ENCODE measurements around the gene MAP1LC3A.

MAP1LC3A gene

GRCh38 chr20:34549929-34550305 is 8.6 kb upstream of the MAP1LC3A start:
- DNase-seq: no peak

DNA sequence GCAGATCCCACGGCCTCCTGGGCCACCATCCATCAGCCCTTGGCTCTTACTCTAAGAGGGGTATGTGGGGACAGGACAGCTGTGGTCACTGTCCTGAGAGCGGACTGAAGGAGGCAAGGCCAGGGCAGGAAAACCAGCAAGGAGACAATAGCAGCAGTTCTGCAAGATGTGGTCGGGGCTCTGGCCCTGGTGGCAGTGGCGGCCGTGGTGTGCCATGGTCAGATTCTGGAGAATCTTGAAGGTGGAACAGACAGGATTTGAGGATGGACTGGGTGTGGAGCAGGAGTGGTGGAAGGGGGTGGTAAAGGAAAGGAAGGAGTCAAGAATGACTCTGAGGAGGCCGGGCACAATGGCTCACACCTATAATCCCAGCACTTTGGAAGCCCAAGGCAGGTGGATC is 5.9 kb upstream of the MAP1LC3A start:
- DNase-seq: no peak

GRCh38 chr20:34553366-34553867 is 5.1 kb upstream of the MAP1LC3A start:
- no peak for DNase-seq

DNA sequence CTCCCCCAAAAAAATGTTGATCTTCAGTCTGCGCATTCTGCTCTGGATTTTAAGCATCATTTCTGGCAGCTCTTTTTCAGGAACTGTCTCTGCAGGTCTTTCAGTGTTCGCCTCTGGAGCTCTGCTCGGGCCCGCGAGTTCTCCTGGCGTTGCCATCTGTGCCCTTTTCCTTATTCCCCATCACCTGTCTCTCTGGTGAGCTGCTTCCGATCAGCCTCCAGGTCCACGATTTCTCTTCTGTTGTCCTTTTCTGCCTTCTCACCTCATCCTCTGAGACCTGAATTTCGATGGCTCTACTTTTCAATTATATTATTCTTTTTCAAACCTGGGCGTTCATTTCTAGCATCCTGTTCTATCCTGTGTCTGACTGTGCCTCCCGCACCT is 590 bp upstream of the MAP1LC3A start:
- no peak for DNase-seq

- no peak for DNase-seq
These were observed 1.0 kb downstream of the MAP1LC3A start for GRCh38 chr20:34559311-34560140.

- no peak for DNase-seq
These were observed 1.6 kb downstream of the MAP1LC3A start for GRCh38 chr20:34560141-34560523.

DNA sequence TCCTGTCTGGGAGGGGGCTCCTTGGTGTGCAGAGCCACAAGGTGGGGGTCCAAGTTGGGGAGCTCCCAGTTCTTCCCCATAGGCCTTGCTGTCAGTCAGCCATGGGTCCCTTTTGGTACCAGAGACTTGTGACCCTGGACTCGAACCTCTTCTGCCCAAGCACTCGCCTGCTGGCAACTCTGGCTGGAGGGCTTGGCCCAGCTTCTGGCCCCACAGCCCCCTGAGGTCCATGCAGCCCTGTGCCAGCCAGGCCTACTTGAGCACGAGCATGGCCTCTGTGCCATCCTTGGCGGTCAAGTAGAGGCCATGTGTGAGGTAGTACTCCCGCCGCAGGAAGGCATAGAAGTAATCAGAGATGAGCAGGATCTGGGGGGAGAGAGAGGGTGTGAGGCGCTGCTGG is 2.1 kb downstream of the MAP1LC3A start:
- DNase-seq: no peak

DNA sequence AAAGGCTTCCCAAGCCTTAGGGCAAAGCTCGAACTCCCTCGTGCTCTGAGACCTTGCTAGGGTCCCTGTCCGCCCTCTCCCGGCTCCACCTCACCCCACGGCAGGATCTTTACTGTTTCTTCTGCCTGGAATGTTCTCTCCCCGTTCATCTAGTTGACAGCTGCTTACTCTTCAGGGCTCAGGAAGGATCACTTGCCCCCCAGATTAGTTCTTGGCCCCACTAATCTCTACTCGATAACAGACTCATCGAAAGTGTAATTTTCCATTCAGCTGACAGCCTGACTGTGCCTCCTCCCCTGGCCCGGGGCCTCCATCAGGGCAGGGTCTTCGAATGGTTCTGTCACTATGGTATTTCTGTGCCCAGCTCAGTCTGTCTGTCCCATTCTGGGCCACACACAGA is 3.1 kb downstream of the MAP1LC3A start:
- no peak for DNase-seq

DNA sequence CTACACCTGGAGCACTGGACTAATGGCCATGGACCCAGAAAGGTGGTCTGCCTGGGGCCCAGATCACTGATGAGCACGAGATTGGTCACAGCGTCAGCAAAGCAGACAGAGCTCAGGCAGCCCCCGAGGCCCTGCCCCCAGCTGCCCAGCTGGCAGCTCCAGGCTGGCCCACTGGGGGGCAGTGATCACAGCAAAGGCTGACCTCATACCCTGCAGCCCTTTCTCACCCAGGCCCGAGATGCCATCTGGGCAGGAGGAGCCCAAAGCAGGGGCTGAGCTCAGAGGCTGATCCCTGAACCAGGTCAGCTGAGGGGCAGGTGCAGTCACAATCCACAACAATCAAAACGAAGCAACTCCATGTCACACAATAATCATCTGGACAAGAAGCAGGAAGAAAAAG is 4.1 kb downstream of the MAP1LC3A start:
- no peak for DNase-seq

GRCh38 chr20:34564833-34565232 is 6.3 kb downstream of the MAP1LC3A start:
- DNase-seq: no peak

DNA sequence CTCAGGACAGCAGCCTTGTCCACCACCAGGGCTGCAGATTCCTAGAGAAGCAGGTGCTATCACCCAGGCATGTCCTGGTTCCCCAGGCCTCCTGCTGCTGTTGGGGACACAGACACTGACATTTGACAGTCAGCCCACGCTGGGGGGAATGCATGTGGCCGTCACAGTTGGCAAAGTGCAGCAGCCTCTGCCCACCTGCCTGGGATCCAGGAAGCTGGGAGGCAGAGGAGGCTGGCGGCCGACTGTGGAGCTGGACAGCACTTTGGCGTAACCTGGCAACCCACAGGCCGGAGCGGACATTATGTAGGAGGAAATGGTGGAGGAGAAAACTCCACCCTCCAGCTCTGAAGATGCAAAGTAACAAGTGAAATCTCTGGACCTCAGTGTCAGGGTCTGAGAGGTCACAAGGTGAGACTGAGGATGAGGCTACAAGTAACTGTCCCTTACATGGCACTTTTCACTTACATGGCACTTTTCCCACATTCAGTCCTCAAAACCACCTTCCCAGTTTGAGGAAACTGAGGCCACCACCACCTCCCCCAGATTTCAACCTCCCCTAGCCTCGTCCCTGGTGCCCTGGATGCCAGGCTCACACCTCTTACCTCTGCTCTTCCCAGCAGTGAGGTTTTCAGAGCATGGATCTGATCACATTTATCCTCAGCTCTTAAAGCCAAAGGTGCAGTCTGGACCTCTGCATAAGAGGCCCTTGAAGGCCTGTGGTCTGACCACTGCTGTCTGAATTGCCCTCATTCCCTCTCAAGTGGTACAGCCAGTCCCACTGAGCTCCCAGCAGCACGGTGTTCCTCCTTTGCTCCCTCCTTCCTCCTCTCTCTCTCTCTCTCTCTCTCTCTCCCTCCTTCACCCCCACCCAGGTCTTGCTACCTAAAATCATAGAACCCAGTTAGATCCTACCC is 8.7 kb downstream of the MAP1LC3A start:
- DNase-seq: no peak

GRCh38 chr20:34567892-34568865 is 9.7 kb downstream of the MAP1LC3A start:
- DNase-seq: no peak

- DNase-seq: no peak
These were observed 11.1 kb downstream of the MAP1LC3A start for GRCh38 chr20:34569598-34569997.

GRCh38 chr20:34570859-34571306 is 12.4 kb downstream of the MAP1LC3A start:
- no peak for DNase-seq

- DNase-seq: no peak
These were observed 13.2 kb downstream of the MAP1LC3A start for GRCh38 chr20:34571753-34572152.

- DNase-seq: no peak
These were observed 15.2 kb downstream of the MAP1LC3A start for GRCh38 chr20:34573541-34574300.

DNA sequence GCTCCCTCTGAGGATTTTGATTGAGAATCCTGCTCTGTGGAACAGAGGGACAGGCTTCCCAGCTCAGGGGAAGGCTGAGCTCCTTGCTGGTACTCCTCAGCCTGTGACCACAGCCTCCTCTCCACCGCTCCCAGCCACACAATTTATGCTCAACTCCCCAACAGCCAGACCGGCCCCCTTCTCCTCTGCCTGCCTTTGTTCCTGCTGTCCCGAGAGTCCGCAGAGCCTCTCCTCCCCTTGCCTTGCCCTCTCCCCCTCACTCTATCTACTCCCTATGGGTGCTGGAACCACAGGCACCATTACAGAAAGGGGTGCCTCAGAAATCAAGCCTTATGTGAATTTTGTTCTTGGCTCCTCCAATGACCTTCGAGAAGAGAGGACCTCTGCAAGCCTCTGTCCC is 15.9 kb downstream of the MAP1LC3A start:
- DNase-seq: no peak

DNA sequence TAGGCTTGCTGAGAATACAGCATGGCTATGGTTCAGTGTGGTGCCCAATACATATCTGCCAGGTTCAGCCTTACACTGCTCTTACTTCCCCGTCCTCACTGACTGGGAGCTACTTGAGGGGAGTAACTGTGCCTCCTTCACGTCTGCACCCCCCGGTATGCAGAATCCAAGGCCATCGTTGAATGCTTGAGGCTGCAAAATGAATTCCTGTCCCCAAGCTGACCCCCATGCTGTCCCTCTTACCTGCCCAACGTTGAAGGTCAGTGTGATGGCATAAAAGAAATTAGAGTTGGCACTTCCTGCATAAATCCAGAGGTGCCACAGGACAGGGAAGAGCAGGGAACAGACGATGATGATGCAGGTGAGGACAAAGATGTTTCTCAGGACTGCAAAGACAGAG is 16.3 kb downstream of the MAP1LC3A start:
- DNase-seq: no peak

GRCh38 chr20:34575271-34575670 is 16.8 kb downstream of the MAP1LC3A start:
- no peak for DNase-seq

- DNase-seq: no peak
These were observed 17.2 kb downstream of the MAP1LC3A start for GRCh38 chr20:34575756-34576155.

DNA sequence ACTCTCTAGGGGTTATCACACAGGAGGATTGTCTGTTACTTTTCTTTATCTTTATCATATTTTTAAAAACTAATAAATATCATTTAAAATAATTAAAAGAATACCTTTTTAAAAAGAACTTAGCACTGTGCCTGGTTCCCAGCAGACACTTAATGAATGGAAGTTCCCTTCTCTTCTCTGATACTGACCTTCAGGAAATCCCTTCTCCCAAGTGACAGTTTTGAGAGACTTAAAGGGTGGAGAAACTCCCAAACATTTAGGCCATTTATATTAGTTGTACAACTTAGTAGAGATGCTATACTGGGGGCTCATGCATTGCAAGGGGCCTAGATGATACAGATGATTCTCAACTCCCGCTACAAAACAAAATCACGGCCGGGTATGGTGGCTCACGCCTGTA is 18.5 kb downstream of the MAP1LC3A start:
- no peak for DNase-seq

DNA sequence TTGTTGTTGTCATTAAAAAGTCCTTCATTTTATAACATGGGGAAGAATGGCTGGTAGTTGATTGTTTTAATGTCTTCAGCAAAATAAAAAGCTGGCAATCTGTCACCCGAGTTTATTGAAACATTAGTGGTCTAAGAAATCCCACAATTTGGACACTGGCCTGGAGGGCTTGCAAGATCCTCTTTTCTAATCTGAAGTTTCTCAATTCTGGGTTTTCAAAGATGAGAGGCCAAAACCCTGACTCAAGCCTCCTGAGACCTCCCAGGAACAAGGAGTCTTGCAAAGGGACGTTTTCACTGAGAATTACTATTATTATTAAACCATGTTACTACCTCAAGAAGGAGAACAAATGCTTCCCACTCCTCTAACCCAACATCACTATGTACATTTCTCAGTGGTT is 19.5 kb downstream of the MAP1LC3A start:
- no peak for DNase-seq
